NCI-H146 treated with DMSO at 0.1 percent for 48 hours (cell line): ENCODE results near the gene PDS5A.
"Not testable (repeated sequence)": the region's sequence is repeated elsewhere in the genome, so short reads cannot be mapped to it uniquely, and the experiment has no call there.

ENCODE experiments used
- DNase-seq: peaks from one replicate; lab custom pipeline; 2025; ENCODE audit not compliant: unreplicated experiment; lab: John Stamatoyannopoulos, UW

The PDS5A gene

DNA sequence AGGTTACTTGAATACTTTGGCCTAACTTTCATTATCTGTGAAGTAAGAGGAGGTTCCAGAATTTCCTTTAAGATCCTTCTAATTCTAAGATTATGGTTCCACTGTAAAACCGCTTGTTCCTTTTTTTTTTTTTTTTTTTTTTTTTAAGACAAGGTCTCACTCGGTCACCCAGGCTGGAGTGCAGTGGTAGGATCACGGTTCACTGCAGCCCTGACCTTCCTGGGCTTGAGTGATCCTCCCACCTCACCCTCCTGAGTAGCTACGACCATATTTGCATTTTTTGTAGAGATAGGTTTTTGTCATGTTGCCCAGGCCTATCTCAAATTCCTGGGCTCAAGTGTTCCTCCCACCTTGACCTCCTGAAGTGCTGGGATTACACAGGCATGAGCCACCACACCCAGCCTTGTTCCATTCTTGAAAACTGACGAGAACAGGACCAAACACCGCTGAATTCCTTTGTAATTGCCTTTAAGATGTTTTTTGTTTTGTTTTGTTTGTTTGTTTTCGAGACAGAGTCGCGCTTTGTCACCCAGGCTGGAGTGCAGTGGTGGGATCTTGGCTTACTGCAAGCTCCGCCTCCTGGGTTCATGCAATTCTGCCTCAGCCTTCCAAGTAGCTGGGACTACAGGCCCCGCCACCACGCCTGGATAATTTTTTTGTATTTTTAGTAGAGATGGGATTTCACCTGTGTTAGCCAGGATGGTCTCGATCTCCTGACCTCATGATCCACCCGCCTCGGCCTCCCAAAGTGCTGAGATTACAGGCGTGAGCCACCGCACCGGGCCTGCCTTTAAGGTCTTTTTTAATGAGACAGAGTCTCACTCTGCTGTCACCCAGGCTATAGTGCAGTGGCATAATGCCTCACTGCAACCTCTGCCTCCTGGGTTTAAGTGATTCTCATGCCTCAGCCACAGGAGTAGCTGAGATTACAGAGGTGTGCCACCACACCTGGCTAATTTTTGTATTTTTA is 6.8 kb downstream of the PDS5A start:
- DNase-seq: no peak

DNA sequence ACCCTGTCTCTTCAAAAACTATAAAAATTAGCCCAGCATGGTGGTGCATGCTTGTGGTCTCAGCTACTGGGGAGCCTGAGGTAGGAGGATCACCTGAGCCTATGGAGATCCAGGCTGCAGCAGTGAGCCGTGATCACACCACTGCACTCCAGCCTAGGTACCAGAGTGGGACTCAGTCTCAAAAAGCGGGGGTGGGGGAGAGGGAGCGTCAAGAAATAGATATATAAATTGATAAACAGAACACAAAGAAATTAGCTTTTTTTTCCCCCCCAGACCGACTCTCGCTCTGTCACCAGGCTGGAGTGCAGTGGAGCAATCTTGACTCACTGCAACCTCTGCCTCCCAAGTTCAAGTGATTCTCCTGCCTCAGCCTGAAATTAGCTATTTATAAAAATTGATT is 14.1 kb downstream of the PDS5A start:
- DNase-seq: no peak

DNA sequence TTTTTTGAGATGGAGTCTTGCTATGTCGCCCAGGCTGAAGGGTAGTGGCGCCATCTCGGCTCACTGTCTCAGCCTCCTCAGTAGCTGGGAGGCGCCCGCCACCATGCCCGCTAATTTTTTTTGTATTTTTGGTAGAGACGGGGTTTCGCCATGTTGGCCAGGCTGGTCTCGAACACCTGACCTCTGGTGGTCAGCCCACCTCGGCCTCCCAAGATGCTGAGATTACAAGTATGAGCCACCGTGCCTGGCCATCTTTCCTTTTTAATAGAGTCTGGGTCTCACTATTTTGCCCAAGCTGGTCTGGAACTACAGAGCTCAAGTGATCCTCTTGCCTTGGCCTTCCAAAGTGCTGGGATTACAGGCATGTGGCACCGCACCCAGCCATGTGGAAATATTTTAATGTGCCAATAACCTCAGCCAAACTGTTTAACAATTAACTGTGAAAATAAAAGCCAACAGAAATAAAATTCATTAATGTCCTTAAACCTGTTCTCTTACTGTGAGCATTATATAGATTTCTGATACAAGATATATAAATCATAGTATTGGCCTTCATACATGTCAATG is 16.3 kb downstream of the PDS5A start:
- no peak for DNase-seq

DNA sequence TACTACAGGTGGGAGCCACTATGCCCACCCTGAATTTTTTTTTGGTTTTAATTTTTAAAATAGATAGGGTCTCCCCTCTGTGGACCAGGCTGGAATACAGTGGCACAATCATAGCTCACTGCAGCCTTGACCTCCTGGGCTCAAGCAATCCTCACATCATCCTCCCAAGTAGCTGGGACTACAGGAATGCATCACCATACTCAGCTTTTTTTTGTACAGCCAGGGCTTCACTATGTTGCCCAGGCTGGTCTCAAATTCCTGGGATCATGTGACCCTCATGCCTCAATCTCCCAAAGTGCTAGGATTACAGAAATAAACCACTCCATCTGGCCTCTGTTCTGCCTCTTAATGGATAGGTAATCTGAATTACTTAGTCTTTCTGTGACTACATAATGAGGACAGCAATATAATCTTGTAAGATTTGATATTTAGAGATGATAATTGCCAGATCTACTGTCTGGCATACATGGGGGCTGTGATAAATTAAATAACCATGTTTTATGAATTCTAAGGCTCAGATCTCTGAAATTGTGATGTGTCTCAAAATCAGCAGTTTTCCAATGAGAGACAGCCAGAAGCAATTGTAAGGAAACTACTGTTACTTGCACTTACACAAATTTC is 26.7 kb downstream of the PDS5A start:
- no peak for DNase-seq

DNA sequence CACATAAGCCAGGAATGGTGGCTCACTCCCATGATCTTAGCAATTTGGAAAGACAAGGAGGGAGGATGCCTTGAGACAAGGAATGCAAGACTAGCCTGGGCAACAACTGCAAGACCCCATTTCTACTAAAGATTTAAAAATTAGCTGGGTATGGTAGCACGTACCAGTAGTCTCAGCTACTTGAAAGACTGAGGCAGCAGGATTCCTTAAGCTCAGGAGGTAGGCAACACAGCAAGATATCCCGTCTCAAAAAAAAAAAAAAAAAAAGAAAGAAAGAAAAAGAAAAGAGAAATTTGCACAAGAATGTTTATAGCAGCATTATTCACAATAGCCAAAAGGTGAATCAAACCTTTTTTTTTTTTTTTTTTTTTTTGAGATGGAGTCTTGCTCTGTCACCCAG is 29.7 kb downstream of the PDS5A start:
- DNase-seq: no peak

DNA sequence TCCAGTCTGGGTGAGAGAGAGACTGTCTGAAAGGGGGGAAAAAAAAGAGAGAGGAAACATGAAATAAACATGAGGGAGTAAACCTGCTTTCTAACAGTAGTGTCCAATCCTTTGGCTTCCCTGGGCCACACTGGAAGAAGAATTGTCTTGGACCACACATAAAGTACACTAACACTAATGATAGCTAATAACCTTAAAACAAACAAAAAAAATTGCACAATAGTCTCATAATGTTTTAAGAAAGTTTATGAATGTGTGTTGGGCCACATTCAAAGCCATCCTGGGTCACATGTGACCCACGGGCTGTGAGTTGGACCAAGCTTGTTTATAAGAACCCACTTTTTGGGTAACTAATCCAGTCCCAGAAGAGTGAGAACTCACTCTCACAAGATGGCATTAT is 30.3 kb downstream of the PDS5A start:
- DNase-seq: no peak

DNA sequence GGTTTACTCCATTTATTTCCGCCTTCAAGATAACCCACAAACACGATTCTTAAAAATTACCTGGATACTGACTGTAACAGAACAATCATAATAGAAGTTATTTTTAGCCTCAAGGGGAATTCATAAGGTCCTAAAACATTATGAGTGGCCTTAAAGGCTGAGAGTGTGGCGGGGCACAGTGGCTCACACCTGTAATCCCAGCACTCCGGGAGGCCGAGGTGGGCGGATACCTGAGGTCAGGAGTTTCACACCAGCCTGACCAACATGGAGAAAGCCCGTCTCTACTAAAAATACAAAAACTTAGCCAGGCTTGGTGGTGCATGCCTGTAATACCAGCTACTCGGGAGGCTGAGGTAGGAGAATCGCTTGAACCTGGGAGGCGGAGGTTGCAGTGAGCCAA is 33.5 kb downstream of the PDS5A start:
- not testable (repeated sequence) for DNase-seq

- no peak for DNase-seq
These were observed 35.2 kb downstream of the PDS5A start for GRCh38 chr4:39942507-39942906.

GRCh38 chr4:39941682-39942217 is 36.0 kb downstream of the PDS5A start:
- no peak for DNase-seq

GRCh38 chr4:39937683-39938268 is 39.9 kb downstream of the PDS5A start:
- no peak for DNase-seq

DNA sequence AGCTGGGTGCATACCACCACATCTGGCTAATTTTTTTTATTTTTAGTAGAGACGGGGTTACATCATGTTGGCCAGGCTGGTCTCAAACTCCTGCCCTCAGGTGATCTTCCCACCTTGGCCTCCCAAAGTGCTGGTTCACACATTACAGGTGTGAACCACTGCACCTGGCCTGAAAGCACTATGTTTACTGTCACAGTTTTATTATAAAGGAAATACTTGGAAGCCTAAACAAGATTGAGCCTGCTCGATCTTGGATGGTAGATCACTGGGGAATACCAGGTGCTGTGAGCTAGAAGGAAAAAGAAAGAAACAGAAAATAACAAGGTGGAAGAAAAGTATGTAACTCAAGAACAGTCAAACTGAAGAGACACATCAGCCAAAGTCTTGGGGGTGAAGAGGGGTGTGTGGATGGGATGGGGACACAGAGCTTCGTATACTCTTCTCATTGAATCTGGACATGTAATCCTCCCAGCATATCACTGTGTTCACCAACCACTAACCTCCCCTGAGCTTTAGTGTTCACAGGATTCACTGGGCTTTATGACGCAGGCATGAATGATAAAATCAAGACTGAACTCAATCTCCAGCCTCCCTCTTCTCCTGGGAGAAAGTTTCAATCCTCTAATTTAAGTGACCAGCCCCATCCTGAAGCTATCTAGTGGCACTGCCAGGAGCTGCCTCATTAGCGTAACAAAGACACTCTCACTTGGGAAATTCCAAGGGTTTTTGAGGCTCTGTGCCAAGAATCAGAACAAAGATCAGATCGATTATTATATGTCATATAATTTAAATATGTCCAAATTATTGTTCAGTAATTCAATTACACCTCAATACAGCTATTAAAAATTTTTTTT is 40.9 kb downstream of the PDS5A start:
- no peak for DNase-seq

DNA sequence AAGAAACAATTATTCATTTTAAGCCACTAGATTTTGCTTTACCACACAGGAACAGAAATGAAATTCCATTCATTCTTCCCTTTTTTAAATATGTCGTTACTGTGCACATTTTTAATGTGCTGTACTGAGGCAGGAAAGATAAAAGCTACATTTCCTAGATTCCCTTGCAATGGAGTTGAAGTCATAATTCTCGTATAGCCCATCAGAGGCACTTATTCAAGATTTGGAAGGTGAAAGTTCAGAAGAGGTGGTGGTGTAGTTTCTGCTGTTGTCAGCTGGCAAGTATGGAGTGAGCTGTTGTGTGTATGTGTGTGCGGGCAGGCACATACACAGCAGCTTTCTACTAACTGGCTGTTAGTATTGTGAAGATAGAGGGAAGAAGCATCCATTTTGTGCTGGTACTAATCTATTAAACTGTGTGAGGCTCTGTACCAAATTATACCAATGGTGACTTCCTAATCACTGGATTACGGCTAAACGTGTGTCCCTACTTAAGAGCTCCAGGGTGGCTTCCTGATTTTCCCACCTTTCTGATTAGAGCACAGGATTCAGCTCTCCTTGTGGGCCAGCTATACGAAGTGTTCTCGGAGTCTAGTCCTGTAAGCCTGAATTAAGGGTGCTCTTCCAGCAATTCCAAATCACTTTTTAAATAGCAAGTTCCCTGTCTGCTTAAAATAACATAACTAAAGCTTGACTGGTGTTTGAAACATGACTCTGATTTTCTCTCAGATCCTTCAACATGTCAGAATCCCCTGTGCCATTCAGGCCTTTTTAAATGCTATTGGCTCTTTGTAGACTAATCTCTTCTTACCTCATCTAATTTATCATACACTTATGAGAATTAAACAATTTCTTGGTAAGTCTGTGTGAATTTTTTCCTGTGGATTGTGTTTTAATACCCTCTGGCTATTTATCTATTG is 43.8 kb downstream of the PDS5A start:
- DNase-seq: no peak

DNA sequence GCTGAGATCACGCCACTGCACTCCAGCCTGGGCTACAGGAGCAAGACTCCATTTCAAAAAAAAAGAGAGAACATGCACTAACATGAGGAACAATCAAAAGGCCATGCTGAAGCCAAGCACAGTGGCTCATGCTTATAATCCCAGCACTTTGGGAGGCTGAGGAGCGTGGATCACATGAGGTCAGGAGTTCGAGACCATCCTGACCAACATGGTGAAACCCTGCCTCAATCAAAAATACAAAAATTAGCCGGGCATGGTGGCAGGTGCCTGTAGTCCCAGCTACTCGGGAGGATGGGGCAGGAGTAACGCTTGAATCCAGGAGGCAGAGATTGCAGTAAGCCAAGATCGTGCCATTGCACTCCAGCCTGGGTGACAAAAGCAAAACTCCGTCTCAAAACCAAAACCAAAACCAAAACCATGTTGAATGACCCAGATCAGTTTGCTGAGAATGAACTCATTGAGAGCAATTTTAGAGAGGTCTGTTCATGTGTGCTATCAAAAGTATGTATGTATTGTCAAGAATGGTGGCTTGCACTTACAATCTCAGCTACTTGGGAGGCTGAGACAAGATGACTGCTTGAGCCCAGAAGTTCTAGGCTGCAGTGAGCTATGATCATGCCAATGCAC is 44.8 kb downstream of the PDS5A start:
- DNase-seq: no peak

DNA sequence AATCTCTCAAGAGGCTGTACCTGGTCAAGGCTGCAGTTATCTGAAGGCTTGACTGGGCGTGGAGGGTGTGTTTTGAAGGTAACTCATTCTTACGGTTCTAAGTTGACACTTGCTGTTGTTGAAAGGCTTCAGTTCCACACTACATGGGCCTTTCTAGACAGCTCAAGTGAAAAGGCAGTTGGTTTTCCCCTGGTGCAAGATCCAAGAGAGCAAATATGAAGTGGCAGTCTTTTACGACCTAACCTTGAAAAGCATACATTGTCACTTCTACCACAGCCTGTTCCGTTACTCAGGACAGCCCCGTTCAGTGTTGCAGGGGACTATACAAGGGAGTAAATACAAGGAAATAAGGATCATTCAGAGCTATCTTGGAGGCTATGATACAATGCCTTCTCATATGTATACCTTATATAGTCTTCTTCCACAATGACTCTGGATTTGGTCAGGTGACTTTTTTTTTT is 46.2 kb downstream of the PDS5A start:
- no peak for DNase-seq

GRCh38 chr4:39928538-39928937 is 49.2 kb downstream of the PDS5A start:
- no peak for DNase-seq

- DNase-seq: no peak
These were observed 53.7 kb downstream of the PDS5A start for GRCh38 chr4:39924014-39924413.

DNA sequence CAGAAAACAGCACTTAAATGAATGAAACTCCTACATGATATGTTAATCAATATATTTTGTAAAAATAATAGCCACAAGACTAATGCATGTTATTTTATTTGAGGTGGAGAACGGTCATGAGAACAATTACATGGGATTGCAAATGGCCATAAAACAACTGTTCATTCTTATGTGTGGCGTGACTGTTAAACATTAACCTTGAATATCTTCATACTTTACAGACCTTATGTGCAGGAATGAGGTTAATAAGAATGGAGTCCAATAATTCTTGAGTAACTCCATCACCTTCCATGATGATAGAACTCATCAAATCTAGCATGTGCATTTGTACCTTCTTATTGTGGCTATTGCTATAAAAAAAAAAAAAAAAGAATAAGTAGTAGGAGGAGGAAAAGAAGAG is 55.3 kb downstream of the PDS5A start:
- no peak for DNase-seq

GRCh38 chr4:39913471-39913870 is 64.2 kb downstream of the PDS5A start:
- no peak for DNase-seq

- DNase-seq: no peak
These were observed 67.6 kb downstream of the PDS5A start for GRCh38 chr4:39910064-39910463.
